PC-9 (cell line): ENCODE results near the gene TSHR. TPM values are rescaled to one million over a fixed set of nuclear protein-coding genes. Genes with fewer than 3 reads are reported as not detected.

Source experiments
- BruUV-seq: library from RNA; stranded (reverse); fragments of 400-500 nt; replicated peaks from 2 replicates; lab custom pipeline; 2021; lab: Mats Ljungman, UMichigan
- CTCF ChIA-PET: fragments of 300-600 bp; sonication (Branson Sonifier 250); formaldehyde crosslinking; loops from one replicate; lab custom pipeline; 2022; ENCODE audit warnings: antibody characterized with exemption; lab: Charles Lee
- POLR2A ChIA-PET: fragments of 300-600 bp; sonication (Branson Sonifier 250); formaldehyde crosslinking; loops from one replicate; lab custom pipeline; 2022; ENCODE audit warnings: antibody characterized with exemption; ENCODE audit not compliant: unreplicated experiment; lab: Charles Lee
- DNase-seq, 2 experiments: peaks; one replicate each; pipeline versions ENCODE4 v3.0.0 to v3.0.0-alpha.2; 2015 to 2022; ENCODE audit warnings: mixed read lengths in 1 of 2
- H2AFZ ChIP-seq: fragments of 200-600 bp; sonication (generic); 2 replicates; pipeline ENCODE4 v1.8.1; 2017; ENCODE audit warnings: antibody characterized with exemption
- H3F3A ChIP-seq: fragments of 200-600 bp; sonication (generic); 2 replicates; pipeline ENCODE4 v1.8.1; 2017; ENCODE audit warnings: antibody characterized with exemption, mild to moderate bottlenecking, low read depth; ENCODE audit not compliant: insufficient read depth
- H3K27ac ChIP-seq: fragments of 200-600 bp; sonication (generic); 2 replicates; pipeline ENCODE4 v1.6.1; 2016; ENCODE audit warnings: mixed run types
- H3K27me3 ChIP-seq: fragments of 200-600 bp; sonication (generic); 2 replicates; pipeline ENCODE4 v1.6.1; 2016; ENCODE audit warnings: low read depth, mixed run types; ENCODE audit not compliant: insufficient read depth
- H3K36me3 ChIP-seq: fragments of 200-600 bp; sonication (generic); 2 replicates; pipeline ENCODE4 v1.6.1; 2016; ENCODE audit warnings: low read depth, mixed run types
- H3K4me1 ChIP-seq: fragments of 200-600 bp; sonication (generic); replicated peaks from 2 replicates; pipeline ENCODE4 v1.6.1; 2016; ENCODE audit warnings: mixed run types; ENCODE audit not compliant: insufficient read depth
- H3K4me2 ChIP-seq: fragments of 200-600 bp; sonication (generic); 2 replicates; pipeline ENCODE4 v1.6.1; 2017; ENCODE audit warnings: mixed run types
- H3K4me3 ChIP-seq: fragments of 200-600 bp; sonication (generic); 2 replicates; pipeline ENCODE4 v1.6.1; 2016; ENCODE audit warnings: mixed run types
- H3K79me2 ChIP-seq: fragments of 200-600 bp; sonication (generic); 2 replicates; pipeline ENCODE4 v1.6.1; 2017; ENCODE audit warnings: low read depth, mixed run types
- H3K9me2 ChIP-seq: fragments of 200-600 bp; sonication (generic); 2 replicates; pipeline ENCODE4 v1.8.1; 2017; ENCODE audit warnings: mild to moderate bottlenecking; ENCODE audit not compliant: insufficient read depth
- H3K9me3 ChIP-seq: fragments of 200-600 bp; sonication (generic); 2 replicates; pipeline ENCODE4 v1.8.1; 2016; ENCODE audit warnings: low read depth; ENCODE audit not compliant: insufficient read depth
- H4K20me1 ChIP-seq: fragments of 200-600 bp; sonication (generic); 2 replicates; pipeline ENCODE4 v1.8.1; 2017; ENCODE audit not compliant: insufficient read depth
- CTCF ChIP-seq: fragments of 200-600 bp; sonication (generic); conservative IDR thresholded peaks from 2 replicates; pipeline ENCODE4 v1.6.1; 2017; ENCODE audit warnings: mixed run types, antibody characterized with exemption, mild to moderate bottlenecking, moderate library complexity
- EZH2 ChIP-seq: fragments of 200-600 bp; sonication (generic); IDR thresholded peaks from 2 replicates; pipeline ENCODE4 v1.8.0; 2017; ENCODE audit warnings: antibody characterized with exemption, low read depth
- intact Hi-C: fragments of 100-400 bp; cut with micrococcal nuclease; formaldehyde crosslinking; loops from one replicate; pipeline ENCODE4 v1.10.0; 2022; ENCODE audit not compliant: unreplicated experiment
- total RNA-seq: library from RNA; stranded (reverse); gene quantifications from 2 replicates; pipeline ENCODE4 v1.2.3, GENCODE V29; 2021

The TSHR gene
- total RNA-seq, 1 experiment from 2014 or later, result not detected

GRCh38 chr14:81187832-81188522 is 232.6 kb downstream of the TSHR start:
- Histone ChIP-seq H3K27me3 (no peaks in the 10 kb centered on the region), H4K20me1 (no peaks in the 10 kb centered on the region), H3K36me3 (peaks cover 9% of the 10 kb centered on the region; the same call in 1 of the 2 replicates), H3K4me3 (no peak overlapping the region), H3K4me2 (no peak overlapping the region), H3K9me2 (no peaks in the 10 kb centered on the region), H3K27ac (no peak overlapping the region), H3K9me3 (no peaks in the 10 kb centered on the region), H2AFZ (no peak overlapping the region), H3F3A (no peaks in the 10 kb centered on the region), H3K79me2 (no peaks in the 10 kb centered on the region), H3K4me1 (no peaks in the 10 kb centered on the region)
- ChIA-PET CTCF (no interaction called here), POLR2A (no interaction called here)
- no peak for DNase-seq
- no TSS peak for BruUV-seq
- TF ChIP-seq EZH2 (no peak), CTCF (no peak)
- intact Hi-C loops, result no loop called here

- Histone ChIP-seq H3K9me3 (no peaks in the 10 kb centered on the region), H3K4me3 (no peak overlapping the region), H3K4me2 (no peak overlapping the region), H3K79me2 (no peaks in the 10 kb centered on the region), H3F3A (no peaks in the 10 kb centered on the region; the same call in 1 of the 2 replicates), H2AFZ (no peak overlapping the region), H3K27ac (no peak overlapping the region), H3K27me3 (no peaks in the 10 kb centered on the region), H3K9me2 (no peaks in the 10 kb centered on the region), H4K20me1 (no peaks in the 10 kb centered on the region), H3K36me3 (peaks cover 10% of the 10 kb centered on the region; the same call in 1 of the 2 replicates), H3K4me1 (no peaks in the 10 kb centered on the region)
- no peak for TF ChIP-seq EZH2
- TF ChIP-seq CTCF, result no peak
- CTCF ChIA-PET, result no interaction called here
- POLR2A ChIA-PET, result no interaction called here
- DNase-seq, result no peak
- no TSS peak for BruUV-seq
- intact Hi-C loops, result no loop called here
Measured at GRCh38 chr14:81192594-81192993, 237.2 kb downstream of the TSHR start.

- no TSS peak for BruUV-seq
- Histone ChIP-seq H3K9me3 (no peaks in the 10 kb centered on the region), H3K9me2 (no peaks in the 10 kb centered on the region), H3K4me2 (no peak overlapping the region), H3F3A (no peaks in the 10 kb centered on the region; the same call in 1 of the 2 replicates), H3K27me3 (no peaks in the 10 kb centered on the region), H3K27ac (no peak overlapping the region), H3K36me3 (peaks cover 10% of the 10 kb centered on the region; the same call in 1 of the 2 replicates), H3K4me1 (no peaks in the 10 kb centered on the region), H3K79me2 (no peaks in the 10 kb centered on the region), H4K20me1 (no peaks in the 10 kb centered on the region), H3K4me3 (no peak overlapping the region), H2AFZ (no peak overlapping the region)
- ChIA-PET POLR2A (no interaction called here), CTCF (no interaction called here)
- TF ChIP-seq EZH2, result no peak
- TF ChIP-seq CTCF, result no peak
- intact Hi-C loops, result no loop called here
- DNase-seq, result no peak
Measured at GRCh38 chr14:81193924-81194633, 238.7 kb downstream of the TSHR start.

Other genes with a start within 250 kb of the TSHR start
- gene CEP128, start 13.9 kb upstream of the TSHR start, total RNA-seq, result 24.2 and 29.3 TPM in 2 replicates